ENCODE data around the gene HECW1. TPM values are rescaled to one million over a fixed set of nuclear protein-coding genes. Genes with fewer than 3 reads are reported as not detected.

The HECW1 gene
- total and polyA plus RNA-seq, 2 experiments from 2014 or later, result 11.0 to 21.8 TPM

DNA sequence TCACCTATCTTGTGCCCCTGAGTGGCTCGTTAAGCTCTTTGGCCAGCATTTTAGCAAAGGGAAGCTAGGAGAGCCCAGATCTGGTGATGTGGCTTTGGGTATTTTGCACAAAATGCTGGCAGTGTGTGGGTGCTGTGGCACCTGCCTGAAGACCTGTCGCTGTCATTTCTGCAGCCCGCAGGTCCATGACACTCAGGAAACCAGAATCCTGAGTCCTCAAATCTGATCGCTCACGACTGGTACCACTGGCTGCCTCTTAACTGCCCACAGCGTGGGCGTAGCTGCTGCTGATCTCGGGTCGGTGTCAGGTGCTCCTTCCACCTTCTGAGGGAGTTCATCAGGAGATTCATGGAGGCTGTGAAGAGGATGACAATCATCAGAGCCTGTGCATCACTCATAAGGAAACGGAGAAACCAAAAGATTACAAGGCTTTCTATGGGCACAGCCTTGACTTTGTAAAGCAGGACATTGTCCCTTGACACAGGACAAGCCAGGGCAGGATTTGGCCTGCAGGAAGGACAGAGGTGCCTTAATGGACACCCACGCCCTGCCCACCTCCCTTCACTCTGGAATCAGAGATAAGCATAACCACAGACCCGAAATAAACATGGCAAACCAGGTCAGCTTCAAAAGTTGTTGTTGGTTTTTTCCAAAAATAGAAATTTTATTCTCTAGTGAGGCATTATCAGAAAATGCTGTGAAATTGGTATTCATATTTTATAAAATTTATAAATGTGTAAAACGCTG, 399.5 kb downstream of the HECW1 start:
- H3K27me3 ChIP-seq (ENCODE audit: insufficient read depth), result no peaks in the 10 kb centered on the region
- ATAC-seq (no peak), DNase-seq (ENCODE audit: low spot score) (no peak)
- H3K36me3 ChIP-seq (ENCODE audit: insufficient read depth), result no peaks in the 10 kb centered on the region
- H3K9me3 Mint-ChIP-seq, result no peaks in the 10 kb centered on the region
- peaks cover 4% of the 10 kb centered on the region; the same call in 1 of the 2 replicates for H3K4me1 ChIP-seq (ENCODE audit: insufficient read depth)
- H3K9me2 ChIP-seq (ENCODE audit: insufficient read depth), result 0 out of 2 replicates have a peak, but pooled peaks cover 3% of the 10 kb centered on the region
- H3K4me3 ChIP-seq, result no peak overlapping the region
- no peak overlapping the region for H3K27ac Mint-ChIP-seq
- no peaks in the 10 kb centered on the region for H3F3A ChIP-seq (replicated peaks; ENCODE audit: low read depth)
- no peaks in the 10 kb centered on the region for H4K20me1 ChIP-seq (replicated peaks; ENCODE audit: insufficient read depth)
- no peak overlapping the region for H3K27ac ChIP-seq (ENCODE audit: low read depth)
- no peaks in the 10 kb centered on the region for H3K79me2 ChIP-seq (replicated peaks; ENCODE audit: insufficient read depth)
- H2AFZ ChIP-seq, result no peak overlapping the region
- H3K4me2 ChIP-seq, result no peak overlapping the region
- TF ChIP-seq EZH2 (IDR thresholded peaks at IDR 0.05; ENCODE audit: low read depth, unreplicated experiment) (no peak), ETS1 (IDR thresholded peaks at IDR 0.05) (no peak), NANOG (IDR thresholded peaks at IDR 0.05; ENCODE audit: borderline replicate concordance) (no peak), STAT1 (IDR thresholded peaks at IDR 0.05; ENCODE audit: unreplicated experiment) (no peak), ZNF331 (CRISPR knock-in tag; IDR thresholded peaks at IDR 0.05; ENCODE audit: low read depth) (no peak), EZH2phosphoT487 (IDR thresholded peaks at IDR 0.05; ENCODE audit: unreplicated experiment) (no peak), POLR2AphosphoS5 (IDR thresholded peaks at IDR 0.05; ENCODE audit: low read depth) (no peak), ZNF114 (CRISPR knock-in tag; IDR thresholded peaks at IDR 0.05) (no peak), JUNB (IDR thresholded peaks at IDR 0.05; ENCODE audit: unreplicated experiment) (no peak), CREB1 (CRISPR knock-in tag; IDR thresholded peaks at IDR 0.05; ENCODE audit: low read depth) (no peak)
- TF ChIP-seq, protein P1, sequence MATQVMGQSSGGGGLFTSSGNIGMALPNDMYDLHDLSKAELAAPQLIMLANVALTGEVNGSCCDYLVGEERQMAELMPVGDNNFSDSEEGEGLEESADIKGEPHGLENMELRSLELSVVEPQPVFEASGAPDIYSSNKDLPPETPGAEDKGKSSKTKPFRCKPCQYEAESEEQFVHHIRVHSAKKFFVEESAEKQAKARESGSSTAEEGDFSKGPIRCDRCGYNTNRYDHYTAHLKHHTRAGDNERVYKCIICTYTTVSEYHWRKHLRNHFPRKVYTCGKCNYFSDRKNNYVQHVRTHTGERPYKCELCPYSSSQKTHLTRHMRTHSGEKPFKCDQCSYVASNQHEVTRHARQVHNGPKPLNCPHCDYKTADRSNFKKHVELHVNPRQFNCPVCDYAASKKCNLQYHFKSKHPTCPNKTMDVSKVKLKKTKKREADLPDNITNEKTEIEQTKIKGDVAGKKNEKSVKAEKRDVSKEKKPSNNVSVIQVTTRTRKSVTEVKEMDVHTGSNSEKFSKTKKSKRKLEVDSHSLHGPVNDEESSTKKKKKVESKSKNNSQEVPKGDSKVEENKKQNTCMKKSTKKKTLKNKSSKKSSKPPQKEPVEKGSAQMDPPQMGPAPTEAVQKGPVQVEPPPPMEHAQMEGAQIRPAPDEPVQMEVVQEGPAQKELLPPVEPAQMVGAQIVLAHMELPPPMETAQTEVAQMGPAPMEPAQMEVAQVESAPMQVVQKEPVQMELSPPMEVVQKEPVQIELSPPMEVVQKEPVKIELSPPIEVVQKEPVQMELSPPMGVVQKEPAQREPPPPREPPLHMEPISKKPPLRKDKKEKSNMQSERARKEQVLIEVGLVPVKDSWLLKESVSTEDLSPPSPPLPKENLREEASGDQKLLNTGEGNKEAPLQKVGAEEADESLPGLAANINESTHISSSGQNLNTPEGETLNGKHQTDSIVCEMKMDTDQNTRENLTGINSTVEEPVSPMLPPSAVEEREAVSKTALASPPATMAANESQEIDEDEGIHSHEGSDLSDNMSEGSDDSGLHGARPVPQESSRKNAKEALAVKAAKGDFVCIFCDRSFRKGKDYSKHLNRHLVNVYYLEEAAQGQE (IDR thresholded peaks at IDR 0.05; ENCODE audit: unreplicated experiment), result no peak
- TF ChIP-seq, protein P2, sequence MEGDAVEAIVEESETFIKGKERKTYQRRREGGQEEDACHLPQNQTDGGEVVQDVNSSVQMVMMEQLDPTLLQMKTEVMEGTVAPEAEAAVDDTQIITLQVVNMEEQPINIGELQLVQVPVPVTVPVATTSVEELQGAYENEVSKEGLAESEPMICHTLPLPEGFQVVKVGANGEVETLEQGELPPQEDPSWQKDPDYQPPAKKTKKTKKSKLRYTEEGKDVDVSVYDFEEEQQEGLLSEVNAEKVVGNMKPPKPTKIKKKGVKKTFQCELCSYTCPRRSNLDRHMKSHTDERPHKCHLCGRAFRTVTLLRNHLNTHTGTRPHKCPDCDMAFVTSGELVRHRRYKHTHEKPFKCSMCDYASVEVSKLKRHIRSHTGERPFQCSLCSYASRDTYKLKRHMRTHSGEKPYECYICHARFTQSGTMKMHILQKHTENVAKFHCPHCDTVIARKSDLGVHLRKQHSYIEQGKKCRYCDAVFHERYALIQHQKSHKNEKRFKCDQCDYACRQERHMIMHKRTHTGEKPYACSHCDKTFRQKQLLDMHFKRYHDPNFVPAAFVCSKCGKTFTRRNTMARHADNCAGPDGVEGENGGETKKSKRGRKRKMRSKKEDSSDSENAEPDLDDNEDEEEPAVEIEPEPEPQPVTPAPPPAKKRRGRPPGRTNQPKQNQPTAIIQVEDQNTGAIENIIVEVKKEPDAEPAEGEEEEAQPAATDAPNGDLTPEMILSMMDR (conservative IDR thresholded peaks at IDR 0.05; ENCODE audit: low read depth in 2 of 2), result no peak
- TF ChIP-seq, protein P3, sequence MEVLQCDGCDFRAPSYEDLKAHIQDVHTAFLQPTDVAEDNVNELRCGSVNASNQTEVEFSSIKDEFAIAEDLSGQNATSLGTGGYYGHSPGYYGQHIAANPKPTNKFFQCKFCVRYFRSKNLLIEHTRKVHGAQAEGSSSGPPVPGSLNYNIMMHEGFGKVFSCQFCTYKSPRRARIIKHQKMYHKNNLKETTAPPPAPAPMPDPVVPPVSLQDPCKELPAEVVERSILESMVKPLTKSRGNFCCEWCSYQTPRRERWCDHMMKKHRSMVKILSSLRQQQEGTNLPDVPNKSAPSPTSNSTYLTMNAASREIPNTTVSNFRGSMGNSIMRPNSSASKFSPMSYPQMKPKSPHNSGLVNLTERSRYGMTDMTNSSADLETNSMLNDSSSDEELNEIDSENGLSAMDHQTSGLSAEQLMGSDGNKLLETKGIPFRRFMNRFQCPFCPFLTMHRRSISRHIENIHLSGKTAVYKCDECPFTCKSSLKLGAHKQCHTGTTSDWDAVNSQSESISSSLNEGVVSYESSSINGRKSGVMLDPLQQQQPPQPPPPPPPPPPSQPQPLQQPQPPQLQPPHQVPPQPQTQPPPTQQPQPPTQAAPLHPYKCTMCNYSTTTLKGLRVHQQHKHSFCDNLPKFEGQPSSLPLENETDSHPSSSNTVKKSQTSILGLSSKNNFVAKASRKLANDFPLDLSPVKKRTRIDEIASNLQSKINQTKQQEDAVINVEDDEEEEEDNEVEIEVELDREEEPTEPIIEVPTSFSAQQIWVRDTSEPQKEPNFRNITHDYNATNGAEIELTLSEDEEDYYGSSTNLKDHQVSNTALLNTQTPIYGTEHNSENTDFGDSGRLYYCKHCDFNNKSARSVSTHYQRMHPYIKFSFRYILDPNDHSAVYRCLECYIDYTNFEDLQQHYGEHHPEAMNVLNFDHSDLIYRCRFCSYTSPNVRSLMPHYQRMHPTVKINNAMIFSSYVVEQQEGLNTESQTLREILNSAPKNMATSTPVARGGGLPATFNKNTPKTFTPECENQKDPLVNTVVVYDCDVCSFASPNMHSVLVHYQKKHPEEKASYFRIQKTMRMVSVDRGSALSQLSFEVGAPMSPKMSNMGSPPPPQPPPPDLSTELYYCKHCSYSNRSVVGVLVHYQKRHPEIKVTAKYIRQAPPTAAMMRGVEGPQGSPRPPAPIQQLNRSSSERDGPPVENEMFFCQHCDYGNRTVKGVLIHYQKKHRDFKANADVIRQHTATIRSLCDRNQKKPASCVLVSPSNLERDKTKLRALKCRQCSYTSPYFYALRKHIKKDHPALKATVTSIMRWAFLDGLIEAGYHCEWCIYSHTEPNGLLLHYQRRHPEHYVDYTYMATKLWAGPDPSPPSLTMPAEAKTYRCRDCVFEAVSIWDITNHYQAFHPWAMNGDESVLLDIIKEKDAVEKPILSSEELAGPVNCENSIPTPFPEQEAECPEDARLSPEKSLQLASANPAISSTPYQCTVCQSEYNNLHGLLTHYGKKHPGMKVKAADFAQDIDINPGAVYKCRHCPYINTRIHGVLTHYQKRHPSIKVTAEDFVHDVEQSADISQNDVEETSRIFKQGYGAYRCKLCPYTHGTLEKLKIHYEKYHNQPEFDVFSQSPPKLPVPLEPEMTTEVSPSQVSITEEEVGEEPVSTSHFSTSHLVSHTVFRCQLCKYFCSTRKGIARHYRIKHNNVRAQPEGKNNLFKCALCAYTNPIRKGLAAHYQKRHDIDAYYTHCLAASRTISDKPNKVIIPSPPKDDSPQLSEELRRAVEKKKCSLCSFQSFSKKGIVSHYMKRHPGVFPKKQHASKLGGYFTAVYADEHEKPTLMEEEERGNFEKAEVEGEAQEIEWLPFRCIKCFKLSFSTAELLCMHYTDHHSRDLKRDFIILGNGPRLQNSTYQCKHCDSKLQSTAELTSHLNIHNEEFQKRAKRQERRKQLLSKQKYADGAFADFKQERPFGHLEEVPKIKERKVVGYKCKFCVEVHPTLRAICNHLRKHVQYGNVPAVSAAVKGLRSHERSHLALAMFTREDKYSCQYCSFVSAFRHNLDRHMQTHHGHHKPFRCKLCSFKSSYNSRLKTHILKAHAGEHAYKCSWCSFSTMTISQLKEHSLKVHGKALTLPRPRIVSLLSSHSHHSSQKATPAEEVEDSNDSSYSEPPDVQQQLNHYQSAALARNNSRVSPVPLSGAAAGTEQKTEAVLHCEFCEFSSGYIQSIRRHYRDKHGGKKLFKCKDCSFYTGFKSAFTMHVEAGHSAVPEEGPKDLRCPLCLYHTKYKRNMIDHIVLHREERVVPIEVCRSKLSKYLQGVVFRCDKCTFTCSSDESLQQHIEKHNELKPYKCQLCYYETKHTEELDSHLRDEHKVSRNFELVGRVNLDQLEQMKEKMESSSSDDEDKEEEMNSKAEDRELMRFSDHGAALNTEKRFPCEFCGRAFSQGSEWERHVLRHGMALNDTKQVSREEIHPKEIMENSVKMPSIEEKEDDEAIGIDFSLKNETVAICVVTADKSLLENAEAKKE (CRISPR knock-in tag; IDR thresholded peaks at IDR 0.05), result no peak
- peaks cover 25% of the 10 kb centered on the region for H3K4me1 Mint-ChIP-seq
- H3K4me3 Mint-ChIP-seq, result no peak overlapping the region
- H3K36me3 Mint-ChIP-seq (ENCODE audit: low read depth), result no peaks in the 10 kb centered on the region
- H3K27me3 Mint-ChIP-seq (ENCODE audit: insufficient read depth, low read depth, poor library complexity), result no peaks in the 10 kb centered on the region
